GM12892 (cell line): ENCODE measurements around the gene CACNA1B.
"Not testable (repeated sequence)": the region's sequence is repeated elsewhere in the genome, so short reads cannot be mapped to it uniquely, and the experiment has no call there.

Experiments used
- POLR2A ChIP-seq: IDR thresholded peaks from 2 replicates; pipeline ENCODE4 v1.6.1; 2011; ENCODE audit warnings: low read depth, low read length, control low read depth
- TAF1 ChIP-seq: IDR thresholded peaks from 2 replicates; pipeline ENCODE4 v1.6.1; 2011; ENCODE audit warnings: low read depth, mild to moderate bottlenecking, control low read depth, low read length, borderline replicate concordance

GRCh38 chr9:138142528-138143244 lies 265.1 kb downstream of the CACNA1B start:
- TF ChIP-seq POLR2A, TAF1: not testable (repeated sequence)
